HCT116 (cell line): ENCODE data around the gene DCTN2. TPM values are rescaled to one million over a fixed set of nuclear protein-coding genes. Genes with fewer than 3 reads are reported as not detected.

Experiments used
- ATAC-seq: fragments of 200-7000 bp; cut with Tn5 transposase; 2 replicates; pipeline ENCODE4 v1.9.1; 2020; ENCODE audit warnings: mild to moderate bottlenecking, moderate library complexity
- BruUV-seq: library from RNA; stranded (reverse); fragments of 400-500 nt; replicated peaks from 2 replicates; lab custom pipeline; 2021; lab: Mats Ljungman, UMichigan
- CTCF ChIA-PET: fragments of 300-600 bp; sonication (Branson Sonifier 250); formaldehyde crosslinking; loops from one replicate; lab custom pipeline; 2021; ENCODE audit warnings: antibody characterized with exemption; lab: Charles Lee
- POLR2A ChIA-PET: fragments of 300-600, 350-600 bp; sonication (Branson Sonifier 250); formaldehyde crosslinking; loops from one replicate; lab custom pipeline; 2021; ENCODE audit warnings: antibody characterized with exemption; lab: Charles Lee
- RAD21 ChIA-PET, 2 experiments: fragments of 300-600 bp; sonication (Branson Sonifier 250); formaldehyde crosslinking; loops; one replicate each; lab custom pipeline; 2023; ENCODE audit warnings: low total read pairs in 2 of 2; ENCODE audit not compliant: uncharacterized antibody in 2 of 2, unreplicated experiment in 2 of 2, low non-redundant PET in 1 of 2; lab: Charles Lee
- DNase-seq: peaks from one replicate; pipeline ENCODE4 v3.0.0-alpha.2; 2010; ENCODE audit warnings: low read depth, low spot score
- H2AFZ ChIP-seq: fragments of 200-600 bp; shearing (Covaris generic), sonication (generic); 2 replicates; pipeline ENCODE4 v1.6.1; 2017; ENCODE audit warnings: low read depth, mixed run types, mixed read lengths, antibody characterized with exemption, low read length; ENCODE audit not compliant: poor library complexity, severe bottlenecking
- H3K27ac ChIP-seq: 2 replicates; pipeline ENCODE4 v1.5.1; 2012; ENCODE audit warnings: low read depth, low read length
- H3K27me3 ChIP-seq: fragments of 200-600 bp; sonication (generic); 2 replicates; pipeline ENCODE4 v1.6.1; 2016; ENCODE audit warnings: mixed run types, low read length, mixed read lengths; ENCODE audit not compliant: insufficient read depth
- H3K36me3 ChIP-seq, 2 experiments: fragments of 200-500 bp in 1 of 2; fragments of 200-600 bp in 1 of 2; sonication (Bioruptor generic) in 1 of 2; sonication (generic) in 1 of 2; 2 replicates each; pipeline versions ENCODE4 v1.5.1 to v1.6.1; 2014 to 2016; ENCODE audit warnings: low read length in 2 of 2, inconsistent platforms in 1 of 2, mixed read lengths in 1 of 2, mixed run types in 1 of 2; ENCODE audit not compliant: insufficient read depth in 2 of 2, control insufficient read depth in 1 of 2
- H3K4me1 ChIP-seq, 2 experiments: fragments of 200-600 bp in 1 of 2; sonication (generic) in 1 of 2; 2 replicates each; pipeline versions ENCODE4 v1.5.1 to v1.6.1; 2012 to 2017; ENCODE audit warnings: low read length in 2 of 2, inconsistent platforms in 1 of 2, mild to moderate bottlenecking in 1 of 2, mixed read lengths in 1 of 2, mixed run types in 1 of 2, moderate library complexity in 1 of 2; ENCODE audit not compliant: insufficient read depth in 2 of 2, control insufficient read depth in 1 of 2
- H3K4me2 ChIP-seq: fragments of 200-600 bp; sonication (generic); 2 replicates; pipeline ENCODE4 v1.6.1; 2017; ENCODE audit warnings: mixed run types, low read length, mixed read lengths
- H3K4me3 ChIP-seq, 2 experiments: fragments of 200-600 bp in 1 of 2; sonication (generic) in 1 of 2; replicated peaks in 1 of 2; 2 replicates each; pipeline ENCODE4 v1.5.1; 2011 to 2016; ENCODE audit warnings: low read length in 2 of 2, control low read depth in 1 of 2, low read depth in 1 of 2, mild to moderate bottlenecking in 1 of 2, mixed read lengths in 1 of 2, mixed run types in 1 of 2
- H3K79me2 ChIP-seq: fragments of 200-600 bp; sonication (generic); 2 replicates; pipeline ENCODE4 v1.6.1; 2017; ENCODE audit warnings: mild to moderate bottlenecking, mixed run types, low read length, moderate library complexity, mixed read lengths; ENCODE audit not compliant: insufficient read depth
- H3K9ac ChIP-seq: fragments of 200-600 bp; sonication (generic); 2 replicates; pipeline ENCODE4 v1.6.1; 2016; ENCODE audit warnings: low read length, mixed read lengths
- H3K9me2 ChIP-seq: fragments of 200-600 bp; sonication (generic), shearing (Covaris generic); 2 replicates; pipeline ENCODE4 v1.6.1; 2017; ENCODE audit warnings: mixed run types, mild to moderate bottlenecking, moderate library complexity; ENCODE audit not compliant: insufficient read depth
- H3K9me3 ChIP-seq, 2 experiments: fragments of 200-500 bp in 1 of 2; fragments of 200-600 bp in 1 of 2; sonication (Bioruptor generic) in 1 of 2; sonication (generic) in 1 of 2; 2 replicates each; pipeline ENCODE4 v1.6.1; 2014 to 2017; ENCODE audit warnings: low read length in 2 of 2, mixed read lengths in 2 of 2, inconsistent platforms in 1 of 2, low read depth in 1 of 2, mild to moderate bottlenecking in 1 of 2, mixed run types in 1 of 2, moderate library complexity in 1 of 2; ENCODE audit not compliant: control insufficient read depth in 1 of 2, insufficient read depth in 1 of 2
- H4K20me1 ChIP-seq: fragments of 200-600 bp; sonication (generic), shearing (Covaris generic); 2 replicates; pipeline ENCODE4 v1.6.1; 2017; ENCODE audit warnings: mixed run types, mild to moderate bottlenecking, moderate library complexity; ENCODE audit not compliant: insufficient read depth
- CBX3 ChIP-seq: IDR thresholded peaks from 2 replicates; pipeline ENCODE4 v1.6.1; 2012; ENCODE audit warnings: low read depth
- CEBPB ChIP-seq: IDR thresholded peaks from 2 replicates; pipeline ENCODE4 v1.6.1; 2012; ENCODE audit warnings: low read depth
- EZH2 ChIP-seq: fragments of 200-600 bp; sonication (generic); IDR thresholded peaks from 2 replicates; pipeline ENCODE4 v1.6.1; 2017; ENCODE audit warnings: antibody characterized with exemption, mixed run types
- POLR2A ChIP-seq: IDR thresholded peaks from 2 replicates; pipeline ENCODE4 v1.7.0; 2011; ENCODE audit warnings: borderline replicate concordance; ENCODE audit not compliant: insufficient read depth, insufficient read length; ENCODE audit errors: extremely low read depth
- RAD21 ChIP-seq: IDR thresholded peaks from 2 replicates; pipeline ENCODE4 v1.6.1; 2012; ENCODE audit warnings: low read depth, mild to moderate bottlenecking
- SP1 ChIP-seq: IDR thresholded peaks from 2 replicates; pipeline ENCODE4 v1.6.1; 2012; ENCODE audit warnings: low read depth
- SRF ChIP-seq: IDR thresholded peaks from 2 replicates; pipeline ENCODE4 v1.6.1; 2012; ENCODE audit warnings: low read depth
- ZNF274 ChIP-seq: fragments of 200-500 bp; sonication (Bioruptor generic); IDR thresholded peaks from 2 replicates; pipeline ENCODE4 v1.6.1; 2014; ENCODE audit warnings: mild to moderate bottlenecking, low read depth, low read length, inconsistent platforms
- intact Hi-C: fragments of 100-400 bp; cut with micrococcal nuclease; formaldehyde crosslinking; loops from 2 replicates; pipeline ENCODE4 v1.10.0; 2022
- total RNA-seq: library from RNA; stranded (reverse); gene quantifications from one replicate; pipeline ENCODE4 v1.2.1, GENCODE V29; 2021; ENCODE audit not compliant: unreplicated experiment
- TF ChIP-seq, protein P1 (sequence below): IDR thresholded peaks from 2 replicates; pipeline ENCODE4 v1.6.1; 2012; ENCODE audit warnings: low read depth
- TF ChIP-seq, protein P2 (sequence below), 3 experiments: fragments of 200-600 bp in 1 of 3; sonication (generic) in 1 of 3; IDR thresholded peaks in 2 of 3; conservative IDR thresholded peaks in 1 of 3; 2 replicates each; pipeline ENCODE4 v1.5.1; 2012 to 2017; ENCODE audit warnings: low read depth in 2 of 3, low read length in 2 of 3, antibody characterized with exemption in 1 of 3, borderline replicate concordance in 1 of 3, control low read depth in 1 of 3, mild to moderate bottlenecking in 1 of 3, mixed read lengths in 1 of 3, mixed run types in 1 of 3, moderate library complexity in 1 of 3; ENCODE audit not compliant: insufficient read depth in 1 of 3
- TF ChIP-seq, protein P3 (sequence below): IDR thresholded peaks from 2 replicates; pipeline ENCODE4 v1.6.1; 2012

Gene DCTN2
- total RNA-seq, 1 experiment from 2014 or later: 95.9 TPM

DNA sequence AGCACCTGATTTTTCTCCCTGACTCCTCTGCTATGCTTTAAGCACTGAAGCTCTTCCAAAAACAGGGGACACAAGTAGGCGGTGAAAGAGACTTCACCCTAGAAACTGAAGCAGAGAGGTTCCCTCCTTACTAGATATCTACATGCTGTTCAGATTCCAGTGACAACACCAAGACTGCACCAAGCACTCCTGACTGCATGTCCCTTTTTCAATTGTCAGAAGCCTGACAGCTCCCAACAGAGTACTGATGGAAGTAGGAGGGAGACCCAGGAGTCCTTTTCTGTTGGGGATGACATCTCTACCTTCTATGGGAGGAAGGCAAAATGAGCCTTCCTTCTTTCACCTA, 10.4 kb downstream of the DCTN2 start:
- TF ChIP-seq SP1 (no peak), CEBPB (no peak), POLR2A (no peak), EZH2 (no peak), RAD21 (no peak), CBX3 (no peak), SRF (no peak), ZNF274 (no peak)
- TF ChIP-seq, protein P1, sequence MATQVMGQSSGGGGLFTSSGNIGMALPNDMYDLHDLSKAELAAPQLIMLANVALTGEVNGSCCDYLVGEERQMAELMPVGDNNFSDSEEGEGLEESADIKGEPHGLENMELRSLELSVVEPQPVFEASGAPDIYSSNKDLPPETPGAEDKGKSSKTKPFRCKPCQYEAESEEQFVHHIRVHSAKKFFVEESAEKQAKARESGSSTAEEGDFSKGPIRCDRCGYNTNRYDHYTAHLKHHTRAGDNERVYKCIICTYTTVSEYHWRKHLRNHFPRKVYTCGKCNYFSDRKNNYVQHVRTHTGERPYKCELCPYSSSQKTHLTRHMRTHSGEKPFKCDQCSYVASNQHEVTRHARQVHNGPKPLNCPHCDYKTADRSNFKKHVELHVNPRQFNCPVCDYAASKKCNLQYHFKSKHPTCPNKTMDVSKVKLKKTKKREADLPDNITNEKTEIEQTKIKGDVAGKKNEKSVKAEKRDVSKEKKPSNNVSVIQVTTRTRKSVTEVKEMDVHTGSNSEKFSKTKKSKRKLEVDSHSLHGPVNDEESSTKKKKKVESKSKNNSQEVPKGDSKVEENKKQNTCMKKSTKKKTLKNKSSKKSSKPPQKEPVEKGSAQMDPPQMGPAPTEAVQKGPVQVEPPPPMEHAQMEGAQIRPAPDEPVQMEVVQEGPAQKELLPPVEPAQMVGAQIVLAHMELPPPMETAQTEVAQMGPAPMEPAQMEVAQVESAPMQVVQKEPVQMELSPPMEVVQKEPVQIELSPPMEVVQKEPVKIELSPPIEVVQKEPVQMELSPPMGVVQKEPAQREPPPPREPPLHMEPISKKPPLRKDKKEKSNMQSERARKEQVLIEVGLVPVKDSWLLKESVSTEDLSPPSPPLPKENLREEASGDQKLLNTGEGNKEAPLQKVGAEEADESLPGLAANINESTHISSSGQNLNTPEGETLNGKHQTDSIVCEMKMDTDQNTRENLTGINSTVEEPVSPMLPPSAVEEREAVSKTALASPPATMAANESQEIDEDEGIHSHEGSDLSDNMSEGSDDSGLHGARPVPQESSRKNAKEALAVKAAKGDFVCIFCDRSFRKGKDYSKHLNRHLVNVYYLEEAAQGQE: no peak
- TF ChIP-seq, protein P2, sequence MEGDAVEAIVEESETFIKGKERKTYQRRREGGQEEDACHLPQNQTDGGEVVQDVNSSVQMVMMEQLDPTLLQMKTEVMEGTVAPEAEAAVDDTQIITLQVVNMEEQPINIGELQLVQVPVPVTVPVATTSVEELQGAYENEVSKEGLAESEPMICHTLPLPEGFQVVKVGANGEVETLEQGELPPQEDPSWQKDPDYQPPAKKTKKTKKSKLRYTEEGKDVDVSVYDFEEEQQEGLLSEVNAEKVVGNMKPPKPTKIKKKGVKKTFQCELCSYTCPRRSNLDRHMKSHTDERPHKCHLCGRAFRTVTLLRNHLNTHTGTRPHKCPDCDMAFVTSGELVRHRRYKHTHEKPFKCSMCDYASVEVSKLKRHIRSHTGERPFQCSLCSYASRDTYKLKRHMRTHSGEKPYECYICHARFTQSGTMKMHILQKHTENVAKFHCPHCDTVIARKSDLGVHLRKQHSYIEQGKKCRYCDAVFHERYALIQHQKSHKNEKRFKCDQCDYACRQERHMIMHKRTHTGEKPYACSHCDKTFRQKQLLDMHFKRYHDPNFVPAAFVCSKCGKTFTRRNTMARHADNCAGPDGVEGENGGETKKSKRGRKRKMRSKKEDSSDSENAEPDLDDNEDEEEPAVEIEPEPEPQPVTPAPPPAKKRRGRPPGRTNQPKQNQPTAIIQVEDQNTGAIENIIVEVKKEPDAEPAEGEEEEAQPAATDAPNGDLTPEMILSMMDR (IDR thresholded peaks at IDR 0.05 in 2 of 3, conservative IDR thresholded peaks at IDR 0.05 in 1 of 3; ENCODE audit: borderline replicate concordance in 1 of 3, insufficient read depth in 1 of 3, low read depth in 2 of 3, low read length in 2 of 3): no peak
- TF ChIP-seq, protein P3, sequence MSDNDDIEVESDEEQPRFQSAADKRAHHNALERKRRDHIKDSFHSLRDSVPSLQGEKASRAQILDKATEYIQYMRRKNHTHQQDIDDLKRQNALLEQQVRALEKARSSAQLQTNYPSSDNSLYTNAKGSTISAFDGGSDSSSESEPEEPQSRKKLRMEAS: no peak
- ChIA-PET CTCF (no interaction called here), POLR2A (no interaction called here), RAD21 (no interaction called here)
- no peak for DNase-seq
- H3K36me3 ChIP-seq: peaks cover 19 to 25% of the 10 kb centered on the region in 2 experiments
- no peak overlapping the region for H3K27ac ChIP-seq
- intact Hi-C loops: no loop called here
- no peaks in the 10 kb centered on the region for H3K9me3 ChIP-seq
- no peak overlapping the region for H3K4me2 ChIP-seq
- no peaks in the 10 kb centered on the region for H3K27me3 ChIP-seq
- H3K9ac ChIP-seq: no peak overlapping the region
- no peak overlapping the region for H2AFZ ChIP-seq
- no peaks in the 10 kb centered on the region for H3K4me1 ChIP-seq
- no peak overlapping the region for H3K4me3 ChIP-seq
- no peak for ATAC-seq
- no peaks in the 10 kb centered on the region for H3K79me2 ChIP-seq
- no peaks in the 10 kb centered on the region for H4K20me1 ChIP-seq
- no peaks in the 10 kb centered on the region for H3K9me2 ChIP-seq
- BruUV-seq: no TSS peak
